Endothelial cell of umbilical vein (primary cell): ENCODE data around the gene KIAA1217. TPM values are rescaled to one million over a fixed set of nuclear protein-coding genes. Genes with fewer than 3 reads are reported as not detected.

Experiments used
- BruUV-seq: library from RNA; stranded (reverse); fragments of 400-500 nt; replicated peaks from 2 replicates; lab custom pipeline; 2021; lab: Mats Ljungman, UMichigan
- CTCF ChIA-PET: fragments of 300-600, 350-600 bp; sonication (Branson Sonifier 250); formaldehyde crosslinking; loops from one replicate; lab custom pipeline; 2021; ENCODE audit warnings: antibody characterized with exemption, inconsistent platforms; lab: Charles Lee
- POLR2A ChIA-PET: fragments of 300-600, 350-600 bp; sonication (Branson Sonifier 250); formaldehyde crosslinking; loops from one replicate; lab custom pipeline; 2021; ENCODE audit warnings: antibody characterized with exemption, inconsistent platforms; lab: Charles Lee
- DNase-seq: peaks from one replicate; pipeline ENCODE4 v3.0.0-alpha.2; 2011; ENCODE audit warnings: low read depth, low spot score
- FAIRE-seq: peaks from 2 replicates; lab custom pipeline; 2011; peaks lifted over from hg19 to GRCh38; lab: Jason Lieb, UNC
- H2AFZ ChIP-seq: 2 replicates; pipeline ENCODE4 v1.6.0; 2012; ENCODE audit warnings: low read depth, low read length, control low read depth, inconsistent platforms
- H3K27ac ChIP-seq: 2 replicates; pipeline ENCODE4 v1.5.1; 2011; ENCODE audit warnings: low read depth, mild to moderate bottlenecking, control low read depth, low read length, moderate library complexity; ENCODE audit not compliant: insufficient read depth
- H3K27me3 ChIP-seq, 2 experiments: 2 replicates each; pipeline versions ENCODE4 v1.6.0 to v1.6.1; 2011; ENCODE audit warnings: low read length in 2 of 2, mixed read lengths in 1 of 2; ENCODE audit not compliant: control insufficient read depth in 2 of 2, insufficient read depth in 2 of 2
- H3K36me3 ChIP-seq, 2 experiments: 2 replicates in 1 of 2; 3 replicates in 1 of 2; pipeline ENCODE4 v1.5.1; 2011; ENCODE audit warnings: low read length in 2 of 2, mild to moderate bottlenecking in 1 of 2, moderate library complexity in 1 of 2; ENCODE audit not compliant: control insufficient read depth in 2 of 2, insufficient read depth in 2 of 2; ENCODE audit errors: extremely low read depth in 1 of 2
- H3K4me1 ChIP-seq: 3 replicates; pipeline ENCODE4 v1.5.1; 2011; ENCODE audit warnings: mild to moderate bottlenecking, low read length; ENCODE audit not compliant: control insufficient read depth, insufficient read depth; ENCODE audit errors: extremely low read depth
- H3K4me2 ChIP-seq: 2 replicates; pipeline ENCODE4 v1.6.1; 2011; ENCODE audit warnings: low read length, control low read depth, mixed read lengths; ENCODE audit not compliant: insufficient read depth
- H3K4me3 ChIP-seq, 3 experiments: fragments of 200-600 bp in 1 of 3; sonication (generic), shearing (Covaris generic) in 1 of 3; replicated peaks in 1 of 3; 2 replicates each; pipeline ENCODE4 v1.5.1; 2011 to 2016; ENCODE audit warnings: control low read depth in 3 of 3, low read length in 3 of 3, mild to moderate bottlenecking in 2 of 3, inconsistent platforms in 1 of 3, low read depth in 1 of 3, moderate library complexity in 1 of 3; ENCODE audit not compliant: insufficient read depth in 1 of 3
- H3K79me2 ChIP-seq: 2 replicates; pipeline ENCODE4 v1.6.0; 2012; ENCODE audit warnings: low read length, inconsistent platforms; ENCODE audit not compliant: control insufficient read depth, insufficient read depth
- H3K9ac ChIP-seq: replicated peaks from 2 replicates; pipeline ENCODE3; 2011; ENCODE audit warnings: low read length, control low read depth; ENCODE audit not compliant: insufficient read depth; ENCODE audit errors: extremely low read depth
- H3K9me1 ChIP-seq: replicated peaks from 3 replicates; pipeline ENCODE4 v1.6.0; 2011; ENCODE audit warnings: mild to moderate bottlenecking, low read length; ENCODE audit not compliant: control insufficient read depth, insufficient read depth; ENCODE audit errors: extremely low read depth
- H3K9me3 ChIP-seq: replicated peaks from 2 replicates; pipeline ENCODE4 v1.5.1; 2012; ENCODE audit warnings: low read length, inconsistent platforms; ENCODE audit not compliant: control insufficient read depth, insufficient read depth
- H4K20me1 ChIP-seq: replicated peaks from 2 replicates; pipeline ENCODE3; 2011; ENCODE audit warnings: mild to moderate bottlenecking, low read length; ENCODE audit not compliant: control insufficient read depth, insufficient read depth; ENCODE audit errors: extremely low read depth
- EZH2 ChIP-seq: IDR thresholded peaks from 2 replicates; pipeline ENCODE4 v1.6.1; 2012; ENCODE audit warnings: borderline replicate concordance, low read depth, mild to moderate bottlenecking, moderate library complexity, low read length, inconsistent platforms; ENCODE audit not compliant: severe bottlenecking
- FOS ChIP-seq: IDR thresholded peaks from 2 replicates; pipeline ENCODE4 v1.6.1; 2011; ENCODE audit warnings: mild to moderate bottlenecking, low read length, moderate library complexity, borderline replicate concordance; ENCODE audit not compliant: insufficient read depth
- GATA2 ChIP-seq: IDR thresholded peaks from 2 replicates; pipeline ENCODE4 v1.7.0; 2011; ENCODE audit warnings: low read depth, mild to moderate bottlenecking, moderate library complexity, mixed read lengths, low read length; ENCODE audit not compliant: insufficient read length, insufficient read depth
- JUN ChIP-seq: IDR thresholded peaks from 2 replicates; pipeline ENCODE4 v1.6.1; 2011; ENCODE audit warnings: borderline replicate concordance, low read depth; ENCODE audit not compliant: insufficient read length, insufficient read depth
- MYC ChIP-seq: IDR thresholded peaks from one replicate; pipeline ENCODE4 v1.6.1; 2011; ENCODE audit warnings: mild to moderate bottlenecking, low read depth, low read length
- POLR2A ChIP-seq: IDR thresholded peaks from 2 replicates; pipeline ENCODE4 v1.6.1; 2012; ENCODE audit warnings: low read depth, mild to moderate bottlenecking, control low read depth, low read length
- POLR2AphosphoS5 ChIP-seq: IDR thresholded peaks from 2 replicates; pipeline ENCODE4 v1.6.1; 2012; ENCODE audit warnings: low read depth, mild to moderate bottlenecking, control low read depth, low read length, moderate library complexity; ENCODE audit not compliant: insufficient read depth
- dilution Hi-C: fragments of 300-500 bp; cut with MboI; formaldehyde crosslinking; loops from one replicate; pipeline ENCODE4 v1.15.0; 2019; ENCODE audit warnings: low sequenced_read_pairs; ENCODE audit not compliant: extremely low pct_ligation_motif_present
- intact Hi-C: fragments of 100-400 bp; cut with micrococcal nuclease; formaldehyde crosslinking; loops from one replicate; pipeline ENCODE4 v1.10.0; 2022
- polyA plus RNA-seq, 4 experiments: library from polyadenylated mRNA; depleted of rRNA in 3 of 4; stranded (reverse) in 3 of 4; unstranded in 1 of 4; fragments of >200 nt; gene quantifications; 2 replicates each; pipeline versions ENCODE4 v1.2.1 to v1.2.3, GENCODE V29; 2011 to 2012; ENCODE audit warnings: missing spikeins in 1 of 4
- total RNA-seq: library from RNA; stranded (reverse); gene quantifications from 2 replicates; pipeline ENCODE4 v1.2.3, GENCODE V29; 2021
- TF ChIP-seq, protein P1 (sequence below), 2 donors: IDR thresholded peaks; 1 replicate in 1 of 2; 2 replicates in 1 of 2; pipeline ENCODE4 v1.5.1; 2011; ENCODE audit warnings: low read length in 2 of 2, mild to moderate bottlenecking in 2 of 2, moderate library complexity in 2 of 2, control low read depth in 1 of 2, inconsistent platforms in 1 of 2, low read depth in 1 of 2; ENCODE audit not compliant: insufficient read depth in 1 of 2; ENCODE audit errors: extremely low read depth in 1 of 2
- TF ChIP-seq, protein P2 (sequence below): IDR thresholded peaks from 2 replicates; pipeline ENCODE4 v1.6.1; 2011; ENCODE audit not compliant: insufficient read depth, insufficient read length

The KIAA1217 gene
- total and polyA plus RNA-seq, 2 donors (not counting 3 experiments of a cell fraction or from before 2014, with no cell fraction given): 0.83 to 10.3 TPM

DNA sequence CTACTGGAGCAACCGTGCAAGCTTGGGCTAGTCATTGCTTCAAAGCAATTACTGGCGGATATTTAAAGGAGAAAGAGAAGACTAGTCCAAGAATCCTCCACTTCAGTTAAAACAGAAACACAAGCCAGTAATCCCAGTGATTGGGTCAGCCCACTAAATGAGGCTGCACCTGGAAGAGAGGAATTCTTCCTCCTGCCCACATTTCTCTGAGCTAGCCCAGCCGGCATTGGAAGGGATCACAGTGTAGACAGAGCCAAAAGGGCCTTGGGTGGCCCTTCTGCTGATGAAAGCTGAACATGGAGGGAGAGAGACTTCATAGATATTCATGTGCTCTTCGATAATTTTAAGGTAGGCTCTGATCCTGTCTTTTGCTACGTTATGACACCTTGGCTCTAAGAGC lies 228.4 kb downstream of the KIAA1217 start:
- dilution Hi-C loops (no loop called here), intact Hi-C loops (no loop called here)
- no peaks in the 10 kb centered on the region for H3K27me3 ChIP-seq
- DNase-seq (no peak), FAIRE-seq (no peak)
- no peak overlapping the region for H3K4me3 ChIP-seq
- POLR2A ChIA-PET: no interaction called here
- BruUV-seq: no TSS peak
- CTCF ChIA-PET: no interaction called here
- no peaks in the 10 kb centered on the region for H4K20me1 ChIP-seq
- H3K9me1 ChIP-seq: no peaks in the 10 kb centered on the region
- H3K27ac ChIP-seq: no peak overlapping the region
- H3K4me2 ChIP-seq: no peak overlapping the region
- no peaks in the 10 kb centered on the region for H3K79me2 ChIP-seq
- no peaks in the 10 kb centered on the region for H3K36me3 ChIP-seq
- H3K9me3 ChIP-seq: no peaks in the 10 kb centered on the region
- H3K9ac ChIP-seq: no peak overlapping the region
- no peak for TF ChIP-seq POLR2AphosphoS5
- TF ChIP-seq JUN: no peak
- H2AFZ ChIP-seq: no peak overlapping the region
- no peaks in the 10 kb centered on the region for H3K4me1 ChIP-seq

DNA sequence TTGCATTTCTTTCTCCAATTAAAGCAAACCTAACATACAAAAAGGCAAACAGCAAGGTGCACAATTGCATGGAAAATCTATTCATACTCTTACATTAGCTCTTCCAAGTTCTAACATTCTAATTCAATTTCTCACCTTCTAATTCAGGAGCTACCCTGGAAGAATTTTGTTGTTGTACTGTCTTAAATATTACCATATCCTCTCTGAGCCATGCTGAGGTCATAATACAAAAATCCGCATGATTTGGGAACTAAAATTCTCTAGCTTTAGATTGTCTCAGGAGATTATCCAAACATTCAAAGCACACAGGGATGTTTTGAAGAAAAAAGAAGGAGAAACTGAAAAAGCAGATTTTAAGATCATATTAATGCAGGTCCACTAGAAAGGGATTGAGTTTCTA lies 229.9 kb downstream of the KIAA1217 start:
- Histone ChIP-seq H3K36me3 (no peaks in the 10 kb centered on the region), H3K27me3 (no peaks in the 10 kb centered on the region), H3K4me3 (no peak overlapping the region), H2AFZ (no peak overlapping the region), H3K9me3 (no peaks in the 10 kb centered on the region), H4K20me1 (no peaks in the 10 kb centered on the region), H3K4me1 (no peaks in the 10 kb centered on the region), H3K4me2 (no peak overlapping the region), H3K27ac (no peak overlapping the region), H3K9me1 (no peaks in the 10 kb centered on the region), H3K79me2 (no peaks in the 10 kb centered on the region), H3K9ac (no peak overlapping the region)
- BruUV-seq: no TSS peak
- DNase-seq: no peak
- intact Hi-C loops: no loop called here
- dilution Hi-C loops: no loop called here
- TF ChIP-seq, protein P1, sequence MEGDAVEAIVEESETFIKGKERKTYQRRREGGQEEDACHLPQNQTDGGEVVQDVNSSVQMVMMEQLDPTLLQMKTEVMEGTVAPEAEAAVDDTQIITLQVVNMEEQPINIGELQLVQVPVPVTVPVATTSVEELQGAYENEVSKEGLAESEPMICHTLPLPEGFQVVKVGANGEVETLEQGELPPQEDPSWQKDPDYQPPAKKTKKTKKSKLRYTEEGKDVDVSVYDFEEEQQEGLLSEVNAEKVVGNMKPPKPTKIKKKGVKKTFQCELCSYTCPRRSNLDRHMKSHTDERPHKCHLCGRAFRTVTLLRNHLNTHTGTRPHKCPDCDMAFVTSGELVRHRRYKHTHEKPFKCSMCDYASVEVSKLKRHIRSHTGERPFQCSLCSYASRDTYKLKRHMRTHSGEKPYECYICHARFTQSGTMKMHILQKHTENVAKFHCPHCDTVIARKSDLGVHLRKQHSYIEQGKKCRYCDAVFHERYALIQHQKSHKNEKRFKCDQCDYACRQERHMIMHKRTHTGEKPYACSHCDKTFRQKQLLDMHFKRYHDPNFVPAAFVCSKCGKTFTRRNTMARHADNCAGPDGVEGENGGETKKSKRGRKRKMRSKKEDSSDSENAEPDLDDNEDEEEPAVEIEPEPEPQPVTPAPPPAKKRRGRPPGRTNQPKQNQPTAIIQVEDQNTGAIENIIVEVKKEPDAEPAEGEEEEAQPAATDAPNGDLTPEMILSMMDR (IDR thresholded peaks at IDR 0.05; ENCODE audit: extremely low read depth in 1 of 2, insufficient read depth in 1 of 2, low read depth in 1 of 2, low read length in 2 of 2): no peak
- TF ChIP-seq, protein P2, sequence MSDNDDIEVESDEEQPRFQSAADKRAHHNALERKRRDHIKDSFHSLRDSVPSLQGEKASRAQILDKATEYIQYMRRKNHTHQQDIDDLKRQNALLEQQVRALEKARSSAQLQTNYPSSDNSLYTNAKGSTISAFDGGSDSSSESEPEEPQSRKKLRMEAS: no peak
- TF ChIP-seq FOS (no peak), POLR2AphosphoS5 (no peak), GATA2 (no peak), EZH2 (no peak), POLR2A (no peak), JUN (no peak), MYC (no peak)
- ChIA-PET CTCF (interaction anchor here (0.6 kb wide), 1 partner anchor 20 kb away, joined by 3 read pairs; no protein-coding TSS in a partner anchor), POLR2A (no interaction called here)
- no peak for FAIRE-seq
